Osteocyte (in vitro differentiated cells): ENCODE measurements around the gene CINP. TPM values are rescaled to one million over a fixed set of nuclear protein-coding genes. Genes with fewer than 3 reads are reported as not detected.

ENCODE experiments used
- DNase-seq: peaks from one replicate; pipeline ENCODE4 v3.0.0; 2021; ENCODE audit warnings: mixed read lengths; ENCODE audit not compliant: unreplicated experiment; ENCODE audit errors: extremely low spot score
- H3K27ac Mint-ChIP-seq: one replicate; pipeline ENCODE4 v1.8.0; 2021; ENCODE audit warnings: mild to moderate bottlenecking, mixed read lengths; ENCODE audit not compliant: unreplicated experiment
- H3K27me3 Mint-ChIP-seq: one replicate; pipeline ENCODE4 v1.8.0; 2021; ENCODE audit warnings: mixed read lengths; ENCODE audit not compliant: unreplicated experiment
- H3K36me3 Mint-ChIP-seq: one replicate; pipeline ENCODE4 v1.8.0; 2021; ENCODE audit warnings: mixed read lengths; ENCODE audit not compliant: unreplicated experiment
- H3K4me1 Mint-ChIP-seq: one replicate; pipeline ENCODE4 v1.8.0; 2021; ENCODE audit warnings: mixed read lengths; ENCODE audit not compliant: unreplicated experiment
- H3K4me3 Mint-ChIP-seq: one replicate; pipeline ENCODE4 v1.8.0; 2021; ENCODE audit warnings: mild to moderate bottlenecking, moderate library complexity, mixed read lengths; ENCODE audit not compliant: unreplicated experiment
- H3K9me3 Mint-ChIP-seq: one replicate; pipeline ENCODE4 v1.8.0; 2021; ENCODE audit warnings: mixed read lengths; ENCODE audit not compliant: unreplicated experiment
- CTCF ChIP-seq: fragments of 200-600 bp; sonication (generic); IDR thresholded peaks from 2 replicates; pipeline ENCODE4 v1.5.0; 2021; ENCODE audit warnings: antibody characterized with exemption, mild to moderate bottlenecking, moderate library complexity
- long read RNA-seq: library from polyadenylated mRNA; unstranded; transcript quantifications from one replicate; pipeline ENCODE4 v2.0.0, GENCODE V29; 2021
- total RNA-seq: library from RNA; stranded (reverse); gene quantifications from 2 replicates; pipeline ENCODE4 v1.2.1, GENCODE V29; 2021

Gene CINP
- total RNA-seq: 26.9 and 30.7 TPM in 2 replicates
- long read RNA-seq, full-length matches to known transcripts: 37 of 48 reads
- long read RNA-seq, partial matches to known transcripts: 3 of 48 reads
- long read RNA-seq, other reads (novel, unspliced or antisense): 8 of 48 reads

GRCh38 chr14:102362545-102363181, at the start of gene CINP, which contains the start of gene TECPR2:
TSS of gene CINP (minus strand) at chr14:102362890. CDS start at chr14:102362851, 39 bp downstream.
TSS of gene TECPR2 (plus strand) at chr14:102362941. CDS start at chr14:102376722, 13,781 bp downstream.
- Mint-ChIP-seq H3K36me3 (peaks cover 4% of the 10 kb centered on the region), H3K4me3 (no peak within 1 kb of the TSS), H3K4me1 (peaks cover 15% of the 10 kb centered on the region), H3K27me3 (no peaks in the 10 kb centered on the region), H3K9me3 (no peaks in the 10 kb centered on the region), H3K27ac (peak within 1 kb of the TSS; percentile 97)
- peak; percentile 99 for DNase-seq
- no peak for TF ChIP-seq CTCF

GRCh38 chr14:102408724-102409123, 46.0 kb upstream of the CINP start:
- Mint-ChIP-seq H3K27ac (no peak overlapping the region), H3K4me1 (no peaks in the 10 kb centered on the region), H3K9me3 (no peaks in the 10 kb centered on the region), H3K36me3 (peaks cover 23% of the 10 kb centered on the region), H3K27me3 (no peaks in the 10 kb centered on the region), H3K4me3 (no peak overlapping the region)
- peak; percentile 42 for DNase-seq
- no peak for TF ChIP-seq CTCF

GRCh38 chr14:102407258-102407657, 44.6 kb upstream of the CINP start:
- Mint-ChIP-seq H3K4me3 (no peak overlapping the region), H3K27ac (no peak overlapping the region), H3K9me3 (peaks cover 15% of the 10 kb centered on the region), H3K4me1 (no peaks in the 10 kb centered on the region), H3K36me3 (peaks cover 37% of the 10 kb centered on the region), H3K27me3 (no peaks in the 10 kb centered on the region)
- DNase-seq: no peak
- no peak for TF ChIP-seq CTCF

GRCh38 chr14:102403028-102403427, 40.3 kb upstream of the CINP start:
- Mint-ChIP-seq H3K4me1 (no peaks in the 10 kb centered on the region), H3K27me3 (no peaks in the 10 kb centered on the region), H3K27ac (no peak overlapping the region), H3K36me3 (peaks cover 43% of the 10 kb centered on the region), H3K4me3 (no peak overlapping the region), H3K9me3 (peaks cover 22% of the 10 kb centered on the region)
- DNase-seq: no peak
- no peak for TF ChIP-seq CTCF

- DNase-seq: no peak
- no peaks in the 10 kb centered on the region for H3K4me1 Mint-ChIP-seq
- no peak for TF ChIP-seq CTCF
- no peak overlapping the region for H3K27ac Mint-ChIP-seq
- H3K9me3 Mint-ChIP-seq: peaks cover 14% of the 10 kb centered on the region
- no peaks in the 10 kb centered on the region for H3K27me3 Mint-ChIP-seq
- peaks cover 41% of the 10 kb centered on the region for H3K36me3 Mint-ChIP-seq
- no peak overlapping the region for H3K4me3 Mint-ChIP-seq
These were observed 33.8 kb upstream of the CINP start for GRCh38 chr14:102396521-102396920.
